Measurements from ENCODE around the gene RERE.

DNA sequence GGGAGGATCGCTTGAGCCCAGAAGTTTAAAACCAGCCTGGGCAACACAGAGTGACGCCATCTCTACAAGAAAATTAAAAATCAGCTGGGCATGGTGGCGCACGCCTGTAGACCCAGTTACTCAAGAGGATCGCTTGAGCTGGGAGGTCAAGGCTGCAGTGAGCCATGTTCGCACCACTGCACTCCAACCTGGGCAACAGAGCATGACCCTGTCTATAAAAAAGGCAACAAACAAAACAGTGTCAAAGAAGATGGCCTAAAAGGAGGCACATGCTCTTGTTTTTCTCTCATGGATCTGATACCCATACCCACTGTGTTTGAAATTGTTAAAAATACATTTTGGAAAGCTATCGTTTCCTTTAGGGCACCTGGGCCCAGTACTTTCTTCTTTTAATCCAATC, 307.9 kb downstream of the RERE start:
- TF ChIP-seq POLR2AphosphoS5 (IDR thresholded peaks at IDR 0.05; ENCODE audit: low read depth) = no peak
- TF ChIP-seq, protein P1, sequence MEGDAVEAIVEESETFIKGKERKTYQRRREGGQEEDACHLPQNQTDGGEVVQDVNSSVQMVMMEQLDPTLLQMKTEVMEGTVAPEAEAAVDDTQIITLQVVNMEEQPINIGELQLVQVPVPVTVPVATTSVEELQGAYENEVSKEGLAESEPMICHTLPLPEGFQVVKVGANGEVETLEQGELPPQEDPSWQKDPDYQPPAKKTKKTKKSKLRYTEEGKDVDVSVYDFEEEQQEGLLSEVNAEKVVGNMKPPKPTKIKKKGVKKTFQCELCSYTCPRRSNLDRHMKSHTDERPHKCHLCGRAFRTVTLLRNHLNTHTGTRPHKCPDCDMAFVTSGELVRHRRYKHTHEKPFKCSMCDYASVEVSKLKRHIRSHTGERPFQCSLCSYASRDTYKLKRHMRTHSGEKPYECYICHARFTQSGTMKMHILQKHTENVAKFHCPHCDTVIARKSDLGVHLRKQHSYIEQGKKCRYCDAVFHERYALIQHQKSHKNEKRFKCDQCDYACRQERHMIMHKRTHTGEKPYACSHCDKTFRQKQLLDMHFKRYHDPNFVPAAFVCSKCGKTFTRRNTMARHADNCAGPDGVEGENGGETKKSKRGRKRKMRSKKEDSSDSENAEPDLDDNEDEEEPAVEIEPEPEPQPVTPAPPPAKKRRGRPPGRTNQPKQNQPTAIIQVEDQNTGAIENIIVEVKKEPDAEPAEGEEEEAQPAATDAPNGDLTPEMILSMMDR (conservative IDR thresholded peaks at IDR 0.05; ENCODE audit: low read depth in 2 of 2) = no peak
- no peak for TF ChIP-seq EZH2 (IDR thresholded peaks at IDR 0.05; ENCODE audit: low read depth, unreplicated experiment)
- TF ChIP-seq, protein P2, sequence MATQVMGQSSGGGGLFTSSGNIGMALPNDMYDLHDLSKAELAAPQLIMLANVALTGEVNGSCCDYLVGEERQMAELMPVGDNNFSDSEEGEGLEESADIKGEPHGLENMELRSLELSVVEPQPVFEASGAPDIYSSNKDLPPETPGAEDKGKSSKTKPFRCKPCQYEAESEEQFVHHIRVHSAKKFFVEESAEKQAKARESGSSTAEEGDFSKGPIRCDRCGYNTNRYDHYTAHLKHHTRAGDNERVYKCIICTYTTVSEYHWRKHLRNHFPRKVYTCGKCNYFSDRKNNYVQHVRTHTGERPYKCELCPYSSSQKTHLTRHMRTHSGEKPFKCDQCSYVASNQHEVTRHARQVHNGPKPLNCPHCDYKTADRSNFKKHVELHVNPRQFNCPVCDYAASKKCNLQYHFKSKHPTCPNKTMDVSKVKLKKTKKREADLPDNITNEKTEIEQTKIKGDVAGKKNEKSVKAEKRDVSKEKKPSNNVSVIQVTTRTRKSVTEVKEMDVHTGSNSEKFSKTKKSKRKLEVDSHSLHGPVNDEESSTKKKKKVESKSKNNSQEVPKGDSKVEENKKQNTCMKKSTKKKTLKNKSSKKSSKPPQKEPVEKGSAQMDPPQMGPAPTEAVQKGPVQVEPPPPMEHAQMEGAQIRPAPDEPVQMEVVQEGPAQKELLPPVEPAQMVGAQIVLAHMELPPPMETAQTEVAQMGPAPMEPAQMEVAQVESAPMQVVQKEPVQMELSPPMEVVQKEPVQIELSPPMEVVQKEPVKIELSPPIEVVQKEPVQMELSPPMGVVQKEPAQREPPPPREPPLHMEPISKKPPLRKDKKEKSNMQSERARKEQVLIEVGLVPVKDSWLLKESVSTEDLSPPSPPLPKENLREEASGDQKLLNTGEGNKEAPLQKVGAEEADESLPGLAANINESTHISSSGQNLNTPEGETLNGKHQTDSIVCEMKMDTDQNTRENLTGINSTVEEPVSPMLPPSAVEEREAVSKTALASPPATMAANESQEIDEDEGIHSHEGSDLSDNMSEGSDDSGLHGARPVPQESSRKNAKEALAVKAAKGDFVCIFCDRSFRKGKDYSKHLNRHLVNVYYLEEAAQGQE (IDR thresholded peaks at IDR 0.05; ENCODE audit: unreplicated experiment) = no peak
- TF ChIP-seq ZNF114 (CRISPR knock-in tag; IDR thresholded peaks at IDR 0.05) = no peak
- TF ChIP-seq EZH2phosphoT487 (IDR thresholded peaks at IDR 0.05; ENCODE audit: unreplicated experiment) = no peak
- no peak for TF ChIP-seq JUNB (IDR thresholded peaks at IDR 0.05; ENCODE audit: unreplicated experiment)
- TF ChIP-seq ETS1 (IDR thresholded peaks at IDR 0.05) = no peak
- no peak for TF ChIP-seq CREB1 (CRISPR knock-in tag; IDR thresholded peaks at IDR 0.05; ENCODE audit: low read depth)
- no peak for TF ChIP-seq NANOG (IDR thresholded peaks at IDR 0.05; ENCODE audit: borderline replicate concordance)
- no peak for TF ChIP-seq ZNF331 (CRISPR knock-in tag; IDR thresholded peaks at IDR 0.05; ENCODE audit: low read depth)
- no peak for TF ChIP-seq STAT1 (IDR thresholded peaks at IDR 0.05; ENCODE audit: unreplicated experiment)
